ENCODE measurements around the gene USP26.

The USP26 gene

GRCh38 chrX:133042260-133042659, 54.6 kb downstream of the USP26 start:
- Histone ChIP-seq H3K4me2 (ENCODE audit: low read length) (no peak overlapping the region), H3K9ac (ENCODE audit: low read length) (no peak overlapping the region), H2BK12ac (ENCODE audit: low read length) (no peak overlapping the region), H3K18ac (ENCODE audit: low read length) (no peak overlapping the region), H3K79me2 (ENCODE audit: control insufficient read depth, insufficient read depth, low read length, poor library complexity) (no peaks in the 10 kb centered on the region), H3K4ac (ENCODE audit: low read depth, low read length) (no peak overlapping the region), H3K4me3 (ENCODE audit: low read depth, low read length) (no peak overlapping the region), H3K14ac (ENCODE audit: low read length) (no peak overlapping the region), H2BK120ac (ENCODE audit: insufficient read depth, low read length, poor library complexity) (no peak overlapping the region), H2BK5ac (ENCODE audit: low read depth, low read length, poor library complexity) (no peak overlapping the region), H2AFZ (ENCODE audit: insufficient read depth, low read length, poor library complexity) (no peak overlapping the region), H3K9me3 (ENCODE audit: insufficient read depth, low read depth, low read length) (no peaks in the 10 kb centered on the region), H4K91ac (ENCODE audit: low read depth, low read length) (no peak overlapping the region), H3K36me3 (ENCODE audit: control insufficient read depth in 1 of 2, insufficient read depth in 2 of 2, low read length in 2 of 2) (no peaks in the 10 kb centered on the region), H4K8ac (ENCODE audit: low read depth, low read length) (no peak overlapping the region), H3K4me1 (ENCODE audit: control insufficient read depth in 1 of 2, insufficient read depth in 2 of 2, low read length in 2 of 2) (no peaks in the 10 kb centered on the region), H3K79me1 (ENCODE audit: low read length) (no peaks in the 10 kb centered on the region), H2AK5ac (ENCODE audit: low read length) (no peak overlapping the region), H3K27me3 (ENCODE audit: insufficient read depth, low read length) (no peaks in the 10 kb centered on the region), H4K12ac (ENCODE audit: low read depth, low read length) (no peak overlapping the region), H3K27ac (ENCODE audit: low read depth, low read length) (no peak overlapping the region), H3K23ac (ENCODE audit: low read length) (no peak overlapping the region)
- WGBS (ENCODE audit: extremely low coverage, insufficient coverage, insufficient read length), result no CpG with 5 or more reads among the region's 2 CpGs
- DNase-seq, result no peak

GRCh38 chrX:133033010-133033409, 63.9 kb downstream of the USP26 start:
- Histone ChIP-seq H3K14ac (ENCODE audit: low read length) (no peak overlapping the region), H2BK120ac (ENCODE audit: insufficient read depth, low read length, poor library complexity) (no peak overlapping the region), H3K9ac (ENCODE audit: low read length) (no peak overlapping the region), H4K8ac (ENCODE audit: low read depth, low read length) (no peak overlapping the region), H3K23ac (ENCODE audit: low read length) (no peak overlapping the region), H2BK5ac (ENCODE audit: low read depth, low read length, poor library complexity) (no peak overlapping the region), H3K4me2 (ENCODE audit: low read length) (no peak overlapping the region), H2AK5ac (ENCODE audit: low read length) (no peak overlapping the region), H2AFZ (ENCODE audit: insufficient read depth, low read length, poor library complexity) (no peak overlapping the region), H3K79me2 (ENCODE audit: control insufficient read depth, insufficient read depth, low read length, poor library complexity) (no peaks in the 10 kb centered on the region), H3K36me3 (ENCODE audit: control insufficient read depth in 1 of 2, insufficient read depth in 2 of 2, low read length in 2 of 2) (no peaks in the 10 kb centered on the region), H4K12ac (ENCODE audit: low read depth, low read length) (no peak overlapping the region), H3K27me3 (ENCODE audit: insufficient read depth, low read length) (no peaks in the 10 kb centered on the region), H4K91ac (ENCODE audit: low read depth, low read length) (no peak overlapping the region), H3K4me1 (ENCODE audit: control insufficient read depth in 1 of 2, insufficient read depth in 2 of 2, low read length in 2 of 2) (no peaks in the 10 kb centered on the region), H3K79me1 (ENCODE audit: low read length) (no peaks in the 10 kb centered on the region), H3K27ac (ENCODE audit: low read depth, low read length) (no peak overlapping the region), H3K4me3 (ENCODE audit: low read depth, low read length) (no peak overlapping the region), H2BK12ac (ENCODE audit: low read length) (no peak overlapping the region), H3K4ac (ENCODE audit: low read depth, low read length) (no peak overlapping the region), H3K9me3 (ENCODE audit: insufficient read depth, low read depth, low read length) (no peaks in the 10 kb centered on the region), H3K18ac (ENCODE audit: low read length) (no peak overlapping the region)
- no CpG with 5 or more reads among the region's 5 CpGs for WGBS (ENCODE audit: extremely low coverage, insufficient coverage, insufficient read length)
- no peak for DNase-seq

- Histone ChIP-seq H3K9ac (ENCODE audit: low read length) (no peak overlapping the region), H3K4me2 (ENCODE audit: low read length) (no peak overlapping the region), H2BK5ac (ENCODE audit: low read depth, low read length, poor library complexity) (no peak overlapping the region), H3K23ac (ENCODE audit: low read length) (no peak overlapping the region), H3K4ac (ENCODE audit: low read depth, low read length) (no peak overlapping the region), H4K8ac (ENCODE audit: low read depth, low read length) (no peak overlapping the region), H3K18ac (ENCODE audit: low read length) (no peak overlapping the region), H3K79me2 (ENCODE audit: control insufficient read depth, insufficient read depth, low read length, poor library complexity) (no peaks in the 10 kb centered on the region), H2BK120ac (ENCODE audit: insufficient read depth, low read length, poor library complexity) (no peak overlapping the region), H3K9me3 (ENCODE audit: insufficient read depth, low read depth, low read length) (no peaks in the 10 kb centered on the region), H2AFZ (ENCODE audit: insufficient read depth, low read length, poor library complexity) (no peak overlapping the region), H3K36me3 (ENCODE audit: control insufficient read depth in 1 of 2, insufficient read depth in 2 of 2, low read length in 2 of 2) (no peaks in the 10 kb centered on the region), H3K27me3 (ENCODE audit: insufficient read depth, low read length) (no peaks in the 10 kb centered on the region), H3K14ac (ENCODE audit: low read length) (no peak overlapping the region), H3K4me1 (ENCODE audit: control insufficient read depth in 1 of 2, insufficient read depth in 2 of 2, low read length in 2 of 2) (no peaks in the 10 kb centered on the region), H4K12ac (ENCODE audit: low read depth, low read length) (no peak overlapping the region), H2BK12ac (ENCODE audit: low read length) (no peak overlapping the region), H2AK5ac (ENCODE audit: low read length) (no peak overlapping the region), H3K27ac (ENCODE audit: low read depth, low read length) (no peak overlapping the region), H3K79me1 (ENCODE audit: low read length) (no peaks in the 10 kb centered on the region), H3K4me3 (ENCODE audit: low read depth, low read length) (no peak overlapping the region), H4K91ac (ENCODE audit: low read depth, low read length) (no peak overlapping the region)
- WGBS (ENCODE audit: extremely low coverage, insufficient coverage, insufficient read length), result no CpG with 5 or more reads among the region's 3 CpGs
- DNase-seq, result no peak
Observed at GRCh38 chrX:133018229-133018628, 78.7 kb downstream of the USP26 start.

- H4K91ac ChIP-seq (ENCODE audit: low read depth, low read length), result no peak overlapping the region
- H4K8ac ChIP-seq (ENCODE audit: low read depth, low read length), result no peak overlapping the region
- H2AFZ ChIP-seq (ENCODE audit: insufficient read depth, low read length, poor library complexity), result no peak overlapping the region
- H2AK5ac ChIP-seq (ENCODE audit: low read length), result no peak overlapping the region
- no peak overlapping the region for H3K14ac ChIP-seq (ENCODE audit: low read length)
- H3K27ac ChIP-seq (ENCODE audit: low read depth, low read length), result no peak overlapping the region
- no peaks in the 10 kb centered on the region for H3K36me3 ChIP-seq (ENCODE audit: control insufficient read depth in 1 of 2, insufficient read depth in 2 of 2, low read length in 2 of 2)
- no peak overlapping the region for H3K4me3 ChIP-seq (ENCODE audit: low read depth, low read length)
- H3K27me3 ChIP-seq (ENCODE audit: insufficient read depth, low read length), result no peaks in the 10 kb centered on the region
- no CpG with 5 or more reads among the region's 3 CpGs for WGBS (ENCODE audit: extremely low coverage, insufficient coverage, insufficient read length)
- H2BK12ac ChIP-seq (ENCODE audit: low read length), result no peak overlapping the region
- H2BK5ac ChIP-seq (ENCODE audit: low read depth, low read length, poor library complexity), result no peak overlapping the region
- no peak for DNase-seq
- H3K4me1 ChIP-seq (ENCODE audit: control insufficient read depth in 1 of 2, insufficient read depth in 2 of 2, low read length in 2 of 2), result no peaks in the 10 kb centered on the region
- H3K79me2 ChIP-seq (ENCODE audit: control insufficient read depth, insufficient read depth, low read length, poor library complexity), result no peaks in the 10 kb centered on the region
- no peak overlapping the region for H2BK120ac ChIP-seq (ENCODE audit: insufficient read depth, low read length, poor library complexity)
- H3K9me3 ChIP-seq (ENCODE audit: insufficient read depth, low read depth, low read length), result no peaks in the 10 kb centered on the region
- no peak overlapping the region for H3K23ac ChIP-seq (ENCODE audit: low read length)
- H3K4ac ChIP-seq (ENCODE audit: low read depth, low read length), result no peak overlapping the region
- H3K9ac ChIP-seq (ENCODE audit: low read length), result no peak overlapping the region
- H3K79me1 ChIP-seq (ENCODE audit: low read length), result no peaks in the 10 kb centered on the region
- no peak overlapping the region for H3K4me2 ChIP-seq (ENCODE audit: low read length)
- no peak overlapping the region for H4K12ac ChIP-seq (ENCODE audit: low read depth, low read length)
- H3K18ac ChIP-seq (ENCODE audit: low read length), result no peak overlapping the region
Observed at GRCh38 chrX:133007458-133007857, 89.5 kb downstream of the USP26 start.
